Measurements from ENCODE around the gene USP49. TPM values are rescaled to one million over a fixed set of nuclear protein-coding genes. Genes with fewer than 3 reads are reported as not detected.

USP49 gene
- polyA plus RNA-seq, 6 donors from 2014 or later = 0.62 to 1.0 (median 0.69) TPM; not detected in 1

DNA sequence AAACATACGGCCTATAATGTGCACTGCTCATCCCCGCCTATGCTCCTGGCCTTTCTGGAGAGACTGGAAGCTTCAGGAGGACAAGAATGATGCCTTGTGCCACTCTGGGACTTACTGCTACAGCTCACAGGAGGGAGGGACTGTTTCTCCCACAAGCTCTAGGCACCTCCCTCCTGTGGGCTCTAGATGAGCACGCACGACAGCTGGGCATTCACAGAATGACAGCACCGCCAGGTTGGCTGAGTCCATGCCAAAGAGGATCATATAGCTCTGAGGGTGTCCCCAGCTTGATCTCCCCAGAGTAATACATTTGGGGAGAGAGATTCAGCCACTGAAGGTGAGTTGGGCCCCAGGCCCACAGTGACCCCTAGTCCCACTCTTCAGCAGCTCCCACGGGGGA is 137.9 kb downstream of the USP49 start:
- no peak overlapping the region for H3K4me3 Mint-ChIP-seq
- no peak overlapping the region for H3K27ac Mint-ChIP-seq
- H3K36me3 Mint-ChIP-seq = no peaks in the 10 kb centered on the region
- H3K4me1 Mint-ChIP-seq = peaks cover 0 to 2% (median 0%) of the 10 kb centered on the region in 3 donors
- DNase-seq (no peak), ATAC-seq (ENCODE audit: low read depth in 2 of 2) (no peak)
- H3K9me3 Mint-ChIP-seq = no peaks in the 10 kb centered on the region
- H3K27me3 Mint-ChIP-seq = peaks cover 0 to 7% (median 5%) of the 10 kb centered on the region in 3 donors

GRCh38 chr6:41756354-41756753 is 138.8 kb downstream of the USP49 start:
- Mint-ChIP-seq H3K4me3 (no peak overlapping the region), H3K4me1 (peaks cover 0 to 2% (median 0%) of the 10 kb centered on the region in 3 donors), H3K27me3 (peaks cover 0 to 7% (median 5%) of the 10 kb centered on the region in 3 donors), H3K36me3 (no peaks in the 10 kb centered on the region), H3K9me3 (no peaks in the 10 kb centered on the region), H3K27ac (no peak overlapping the region)
- ATAC-seq (ENCODE audit: low read depth in 2 of 2) (peak; percentile 37 to 38), DNase-seq (no peak)

DNA sequence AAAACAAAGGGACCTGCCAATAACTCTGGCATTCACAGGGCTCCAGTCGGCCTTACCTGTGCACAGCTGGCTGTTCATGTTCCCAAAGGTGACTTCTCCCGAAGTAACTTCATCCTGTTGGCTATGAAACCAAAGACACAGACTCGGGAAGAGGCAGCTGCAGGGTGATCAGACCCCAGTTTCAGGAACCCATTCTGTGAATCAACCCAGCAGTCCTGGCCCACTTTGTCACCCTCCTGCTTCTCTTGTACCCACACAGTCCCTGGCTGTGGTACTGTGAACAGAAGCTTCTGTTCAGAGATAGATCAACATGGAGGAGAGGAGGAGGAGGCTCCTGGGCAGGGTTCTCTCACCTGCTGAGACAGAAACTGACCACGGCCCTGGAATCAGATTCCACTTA is 139.3 kb downstream of the USP49 start:
- Mint-ChIP-seq H3K36me3 (no peaks in the 10 kb centered on the region), H3K4me1 (peaks cover 0 to 2% (median 0%) of the 10 kb centered on the region in 3 donors), H3K27ac (no peak overlapping the region), H3K9me3 (no peaks in the 10 kb centered on the region), H3K27me3 (peaks cover 0 to 7% (median 5%) of the 10 kb centered on the region in 3 donors), H3K4me3 (peak overlapping the region in 1 of 8 donors; percentile 59)
- ATAC-seq (ENCODE audit: low read depth in 2 of 2) (no peak), DNase-seq (no peak)

DNA sequence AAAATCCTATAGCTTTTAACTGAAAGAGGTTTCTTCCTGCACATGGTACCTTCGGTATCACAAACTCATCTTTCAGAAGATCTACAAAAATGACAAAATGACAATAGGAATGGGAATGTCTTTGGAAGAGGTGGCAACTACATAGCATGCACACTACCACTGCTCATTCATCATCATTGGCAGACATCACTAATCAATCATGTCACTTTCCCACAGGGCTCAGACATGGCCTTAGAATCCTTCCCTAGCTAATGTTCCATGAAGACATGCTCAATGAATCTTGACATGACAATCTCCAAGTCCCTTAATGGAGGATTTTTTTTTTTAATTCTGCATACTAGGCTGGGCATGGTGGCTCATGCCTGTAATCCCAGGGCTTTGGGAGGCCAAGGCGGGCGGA is 144.8 kb downstream of the USP49 start:
- Mint-ChIP-seq H3K9me3 (no peaks in the 10 kb centered on the region), H3K27ac (no peak overlapping the region), H3K27me3 (peaks cover 2 to 15% (median 10%) of the 10 kb centered on the region in 3 donors), H3K36me3 (no peaks in the 10 kb centered on the region), H3K4me1 (no peaks in the 10 kb centered on the region), H3K4me3 (no peak overlapping the region)
- DNase-seq = no peak
- no peak for ATAC-seq (ENCODE audit: low read depth in 2 of 2)

DNA sequence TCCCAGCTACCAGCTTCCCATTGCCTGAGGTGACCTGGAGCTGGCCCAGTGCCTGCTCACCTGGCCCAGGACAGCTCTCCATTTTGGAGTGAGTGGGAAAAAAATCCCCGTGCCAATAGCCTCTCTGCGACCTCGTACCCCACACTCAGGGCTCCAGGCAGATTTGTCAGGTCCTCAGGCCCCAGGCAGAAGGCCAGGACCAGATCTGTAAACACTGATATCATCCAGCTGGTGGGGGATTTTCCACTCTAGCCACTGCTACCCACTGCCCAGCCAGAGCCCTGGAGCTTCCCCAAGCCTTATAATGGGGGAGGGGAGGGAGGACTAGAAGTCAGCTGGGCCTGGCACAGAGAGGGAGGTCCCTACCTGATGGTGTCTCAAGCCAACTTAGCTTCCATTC is 146.6 kb downstream of the USP49 start:
- H3K9me3 Mint-ChIP-seq = no peaks in the 10 kb centered on the region
- no peaks in the 10 kb centered on the region for H3K36me3 Mint-ChIP-seq
- peaks cover 4 to 10% (median 9%) of the 10 kb centered on the region in 3 donors for H3K27me3 Mint-ChIP-seq
- H3K4me1 Mint-ChIP-seq = peaks cover 0 to 5% (median 0%) of the 10 kb centered on the region in 3 donors
- DNase-seq (no peak), ATAC-seq (ENCODE audit: low read depth in 2 of 2) (no peak)
- H3K27ac Mint-ChIP-seq = no peak overlapping the region
- H3K4me3 Mint-ChIP-seq = no peak overlapping the region

DNA sequence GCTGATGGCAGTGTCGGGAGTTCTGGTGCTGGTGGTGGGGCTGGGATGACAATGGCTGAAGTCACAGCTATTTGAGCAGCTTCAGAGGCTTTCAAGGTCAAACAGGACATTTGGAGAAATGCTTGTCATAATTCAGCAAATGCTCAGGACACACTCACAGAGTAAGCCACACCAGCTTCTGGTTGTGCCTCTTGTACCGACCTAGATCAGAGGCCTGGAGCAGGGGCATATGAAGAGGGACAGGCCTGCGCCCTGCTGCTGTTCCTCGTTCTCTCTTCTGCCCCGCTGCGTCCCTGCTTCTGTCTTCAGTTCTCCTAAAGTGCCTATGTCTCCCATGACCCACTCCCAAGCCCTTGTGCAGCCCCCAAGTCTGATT is 147.1 kb downstream of the USP49 start:
- no peak overlapping the region for H3K27ac Mint-ChIP-seq
- H3K36me3 Mint-ChIP-seq = no peaks in the 10 kb centered on the region
- no peaks in the 10 kb centered on the region for H3K9me3 Mint-ChIP-seq
- no peak for ATAC-seq (ENCODE audit: low read depth in 2 of 2)
- no peak overlapping the region for H3K4me3 Mint-ChIP-seq
- H3K4me1 Mint-ChIP-seq = peaks cover 0 to 5% (median 0%) of the 10 kb centered on the region in 3 donors
- no peak for DNase-seq
- H3K27me3 Mint-ChIP-seq = peaks cover 4 to 10% (median 8%) of the 10 kb centered on the region in 3 donors

DNA sequence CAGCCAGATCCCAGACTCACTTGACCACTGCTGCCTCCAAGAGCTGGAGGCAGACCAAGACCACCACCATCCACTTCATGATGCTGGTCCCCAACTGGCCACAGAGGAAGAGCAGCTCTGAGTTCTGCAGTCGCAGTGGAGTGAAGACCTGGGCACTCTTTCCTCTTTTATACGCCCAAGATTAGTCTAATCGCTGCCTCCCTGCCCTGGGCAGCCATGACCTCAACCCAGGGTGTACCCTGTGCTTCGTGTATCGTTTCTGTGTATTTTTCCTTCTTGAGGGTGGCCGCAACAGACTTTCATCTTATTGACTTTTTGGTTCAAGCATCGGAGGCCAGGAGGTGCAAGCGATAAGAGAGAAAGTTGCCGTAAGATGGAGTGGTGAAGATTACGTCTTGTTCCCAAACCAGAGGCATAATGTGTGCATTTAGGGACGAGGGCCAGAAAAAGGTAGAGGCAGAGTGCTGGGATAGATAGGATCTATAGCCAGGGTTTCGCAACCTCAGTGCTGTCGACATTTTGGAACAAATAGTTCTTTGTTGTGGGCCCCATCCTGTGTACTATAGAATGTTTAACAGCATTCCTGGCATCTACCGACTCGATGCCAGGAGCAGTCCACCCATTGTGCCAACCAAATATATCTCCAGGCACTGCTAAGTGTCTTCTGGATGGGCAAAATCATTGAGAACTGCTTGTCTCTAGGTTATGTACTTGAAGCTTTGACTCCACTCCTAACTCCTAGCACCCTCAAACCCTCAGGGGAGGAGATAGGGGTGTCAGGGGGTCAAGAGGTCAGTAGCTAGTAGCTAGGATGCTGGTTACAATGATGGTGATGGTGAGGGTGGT is 147.7 kb downstream of the USP49 start, which contains the start of gene PGC:
Gene PGC, minus strand, starts transcription at position 142 of the 846 bp plus-strand sequence. Its CDS starts 63 bp downstream, at position 79.
- Mint-ChIP-seq H3K4me1 (peaks cover 0 to 5% (median 0%) of the 10 kb centered on the region in 3 donors), H3K9me3 (no peaks in the 10 kb centered on the region), H3K27ac (no peak within 1 kb of the TSS), H3K4me3 (no peak within 1 kb of the TSS), H3K36me3 (no peaks in the 10 kb centered on the region), H3K27me3 (peaks cover 4 to 10% (median 8%) of the 10 kb centered on the region in 3 donors)
- DNase-seq = no peak
- ATAC-seq (ENCODE audit: low read depth in 2 of 2) = no peak

DNA sequence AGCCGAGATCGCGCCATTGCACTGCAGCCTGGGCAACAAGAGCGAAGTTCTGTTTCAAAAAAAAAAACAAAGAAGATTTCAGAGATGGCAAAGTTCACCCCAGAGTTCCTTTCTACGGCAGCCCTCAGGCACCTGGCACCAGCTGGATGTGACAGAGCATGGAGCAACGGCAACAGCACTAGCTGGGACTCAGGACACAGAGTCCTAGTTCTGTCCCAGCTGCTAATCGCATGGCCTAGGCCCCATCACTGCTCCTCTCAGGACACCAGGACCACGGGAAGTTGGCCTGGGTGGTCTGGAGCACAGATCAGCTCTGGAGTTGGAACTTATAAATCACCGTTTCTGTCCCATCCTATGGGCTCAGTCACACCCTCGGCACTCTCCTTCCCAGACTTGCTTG is 149.1 kb downstream of the USP49 start:
- Mint-ChIP-seq H3K36me3 (no peaks in the 10 kb centered on the region), H3K4me1 (peaks cover 0 to 5% (median 0%) of the 10 kb centered on the region in 3 donors), H3K9me3 (no peaks in the 10 kb centered on the region), H3K27me3 (peaks cover 4 to 10% (median 8%) of the 10 kb centered on the region in 3 donors), H3K27ac (peak overlapping the region in 1 of 6 donors; percentile 70), H3K4me3 (peak overlapping the region in 1 of 8 donors; percentile 61)
- ATAC-seq (ENCODE audit: low read depth in 2 of 2) = no peak
- DNase-seq = no peak

GRCh38 chr6:41744236-41744787 is 150.9 kb downstream of the USP49 start:
- no peaks in the 10 kb centered on the region for H3K9me3 Mint-ChIP-seq
- H3K27me3 Mint-ChIP-seq = peaks cover 0 to 4% (median 0%) of the 10 kb centered on the region in 3 donors
- ATAC-seq (ENCODE audit: low read depth in 2 of 2) = no peak
- no peak overlapping the region for H3K4me3 Mint-ChIP-seq
- no peak overlapping the region for H3K27ac Mint-ChIP-seq
- H3K36me3 Mint-ChIP-seq = no peaks in the 10 kb centered on the region
- no peak for DNase-seq
- H3K4me1 Mint-ChIP-seq = peaks cover 0 to 5% (median 0%) of the 10 kb centered on the region in 3 donors

DNA sequence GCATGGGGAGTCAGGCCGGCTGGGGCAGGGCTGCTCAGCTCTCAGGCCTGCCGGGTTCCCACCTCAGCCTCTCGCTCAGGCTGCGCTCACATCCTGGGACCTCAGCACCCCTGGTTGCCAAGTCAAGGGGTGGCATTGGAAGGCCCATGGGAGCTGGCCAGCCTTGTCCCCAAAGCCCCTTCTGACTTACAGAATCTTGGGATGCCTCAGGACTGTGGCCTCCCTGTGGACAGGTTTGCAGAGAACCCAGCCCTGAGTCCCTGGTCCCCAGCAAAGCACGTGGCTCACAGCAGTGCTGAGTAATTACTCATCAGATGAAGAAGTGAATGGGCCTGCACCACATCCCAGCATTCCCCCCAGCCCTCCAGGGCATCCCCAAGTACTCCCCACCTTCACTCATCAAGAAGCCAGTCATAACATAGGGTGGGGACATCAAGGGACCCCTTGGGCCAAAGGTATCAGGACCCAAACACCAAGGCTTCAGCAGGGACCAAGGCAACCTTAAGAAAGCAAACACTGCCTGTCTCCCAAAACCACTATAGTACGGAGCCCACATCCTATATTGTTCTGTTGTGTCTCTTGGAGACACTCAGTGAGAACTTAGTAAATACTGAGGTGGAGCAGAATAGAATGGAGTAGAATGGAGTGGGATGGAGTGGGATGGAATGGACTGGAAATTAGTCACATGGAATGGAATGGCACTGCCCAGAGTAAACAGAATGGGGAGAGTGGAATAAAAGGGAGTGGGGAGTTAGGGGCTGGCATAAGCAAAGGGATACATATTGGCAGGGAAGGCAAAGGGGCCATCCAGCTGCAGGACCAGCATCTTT is 151.6 kb downstream of the USP49 start:
- H3K27ac Mint-ChIP-seq = no peak overlapping the region

DNA sequence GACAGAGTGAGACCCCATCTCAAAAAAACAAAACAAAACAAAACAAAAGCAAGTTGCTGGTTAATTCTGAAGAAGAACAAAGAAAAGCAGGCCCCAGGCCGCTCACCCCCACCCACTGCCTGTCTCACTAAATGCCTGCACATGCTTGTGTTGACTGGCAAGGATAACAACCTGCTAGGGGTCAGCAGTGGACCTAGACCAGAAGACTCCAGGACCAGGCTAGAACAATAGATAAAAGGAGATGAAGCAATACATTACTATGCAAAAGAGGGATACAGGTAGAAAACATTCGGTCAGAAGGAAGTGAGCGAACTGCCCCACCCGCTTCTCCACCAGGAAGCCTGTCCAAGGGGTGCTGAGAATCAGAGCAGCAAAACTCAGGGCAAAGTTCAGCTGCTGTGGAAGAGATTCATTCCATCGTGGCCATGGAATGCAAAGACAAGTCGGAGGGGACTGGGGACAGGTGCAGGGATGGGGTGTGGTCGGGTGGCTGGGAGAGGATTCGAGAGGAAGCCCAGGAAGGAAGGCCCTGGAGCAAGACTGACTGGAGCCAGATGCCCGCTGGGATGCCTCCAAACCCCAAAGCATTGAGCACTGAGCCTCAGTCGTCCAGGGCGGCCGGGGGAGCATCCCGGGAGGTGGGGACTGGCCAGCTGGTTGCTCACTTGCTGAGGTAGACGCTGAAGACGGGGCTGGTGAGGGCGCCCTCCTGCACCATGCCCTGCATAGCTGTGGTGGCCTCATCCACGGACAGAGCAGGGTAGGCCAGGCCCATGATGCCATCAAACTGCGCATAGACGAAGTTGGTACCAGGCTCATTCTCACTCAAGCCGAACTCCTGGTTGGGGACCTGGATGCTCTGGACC is 153.3 kb downstream of the USP49 start:
- no peak for ATAC-seq (ENCODE audit: low read depth in 2 of 2)
- H3K9me3 Mint-ChIP-seq = no peaks in the 10 kb centered on the region
- no peaks in the 10 kb centered on the region for H3K36me3 Mint-ChIP-seq
- peaks cover 0 to 5% (median 0%) of the 10 kb centered on the region in 3 donors for H3K4me1 Mint-ChIP-seq
- peak overlapping the region in 1 of 6 donors; percentile 69 for H3K27ac Mint-ChIP-seq
- H3K4me3 Mint-ChIP-seq = no peak overlapping the region
- no peak for DNase-seq
- H3K27me3 Mint-ChIP-seq = peaks cover 0 to 4% (median 0%) of the 10 kb centered on the region in 3 donors

More for the DNA sequence above, 151.6 kb downstream of the USP49 start:
- ATAC-seq (ENCODE audit: low read depth in 2 of 2) = no peak
- no peak for DNase-seq
- H3K4me3 Mint-ChIP-seq = no peak overlapping the region
- H3K4me1 Mint-ChIP-seq = peaks cover 0 to 5% (median 0%) of the 10 kb centered on the region in 3 donors
- no peaks in the 10 kb centered on the region for H3K36me3 Mint-ChIP-seq
- H3K27me3 Mint-ChIP-seq = peaks cover 0 to 4% (median 0%) of the 10 kb centered on the region in 3 donors
- no peaks in the 10 kb centered on the region for H3K9me3 Mint-ChIP-seq

DNA sequence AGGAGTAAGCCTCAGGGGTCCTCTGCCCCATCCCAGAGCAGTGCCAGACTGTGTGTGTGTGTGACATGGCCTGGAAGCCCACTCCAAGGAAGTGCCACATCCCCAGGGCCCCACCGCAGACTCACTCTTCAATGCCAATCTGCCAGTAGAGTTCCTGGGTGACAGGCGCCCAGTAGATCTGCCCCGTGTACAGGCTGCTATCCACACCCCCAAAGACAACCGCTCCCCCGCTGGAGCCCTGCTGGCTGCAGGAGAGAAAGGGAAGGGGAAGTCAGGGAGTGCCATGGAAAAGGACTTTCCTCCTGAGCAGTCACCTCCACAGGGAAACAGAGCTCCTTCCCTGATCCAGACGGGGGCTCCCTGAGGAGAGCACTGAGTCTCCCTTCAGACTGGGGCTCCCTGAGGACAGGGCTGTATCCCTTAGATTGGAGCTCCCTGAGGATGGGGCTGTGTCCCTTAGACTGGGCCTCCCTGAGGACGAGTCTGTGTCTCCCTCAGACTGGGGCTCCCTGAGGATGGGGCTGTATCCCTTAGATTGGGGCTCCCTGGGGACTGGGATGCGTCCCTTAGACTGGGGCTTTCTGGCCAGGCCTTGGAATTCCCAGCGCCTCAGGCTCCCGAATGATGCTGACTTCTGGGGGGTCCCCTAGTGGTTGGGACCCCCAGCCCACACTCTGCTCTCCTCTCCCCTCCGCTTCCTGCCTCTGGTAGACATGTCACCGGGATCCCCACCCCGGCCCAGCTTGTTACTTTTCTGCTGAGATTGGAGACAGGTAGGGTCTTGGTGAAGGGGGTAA is 154.6 kb downstream of the USP49 start:
- H3K27ac Mint-ChIP-seq = no peak overlapping the region
- H3K9me3 Mint-ChIP-seq = no peaks in the 10 kb centered on the region
- ATAC-seq (ENCODE audit: low read depth in 2 of 2) (no peak), DNase-seq (no peak)
- H3K4me1 Mint-ChIP-seq = peaks cover 0 to 11% (median 7%) of the 10 kb centered on the region in 3 donors
- no peaks in the 10 kb centered on the region for H3K36me3 Mint-ChIP-seq
- H3K27me3 Mint-ChIP-seq = peaks cover 0 to 4% (median 0%) of the 10 kb centered on the region in 3 donors
- H3K4me3 Mint-ChIP-seq = no peak overlapping the region

Data from naive B cell (primary cell).